Sigmoid colon (tissue), 7 donors: Measurements from ENCODE around the gene FCHO1. TPM values are rescaled to one million over a fixed set of nuclear protein-coding genes. Genes with fewer than 3 reads are reported as not detected.

ENCODE experiments used
- DNase-seq: peaks from one replicate; pipeline ENCODE4 v3.0.0-alpha.2; 2019
- H3K27ac ChIP-seq, 4 donors: fragments of 200-600 bp; sonication (generic); one replicate each; pipeline ENCODE4 v1.5.1; 2016 to 2019; ENCODE audit warnings: mild to moderate bottlenecking in 1 of 4
- H3K27me3 ChIP-seq, 3 donors: fragments of 200-600 bp; sonication (generic); one replicate each; pipeline ENCODE4 v1.5.1; 2019; ENCODE audit warnings: mild to moderate bottlenecking in 1 of 3
- H3K36me3 ChIP-seq, 4 donors: fragments of 200-600 bp; sonication (generic); one replicate each; pipeline ENCODE4 v1.5.1; 2016 to 2019
- H3K4me1 ChIP-seq, 4 donors: fragments of 200-600 bp; sonication (generic); one replicate each; pipeline ENCODE4 v1.5.1; 2017 to 2019
- H3K4me3 ChIP-seq, 4 donors: fragments of 200-600 bp; sonication (generic); one replicate each; pipeline ENCODE4 v1.5.1; 2017 to 2019; ENCODE audit warnings: mild to moderate bottlenecking in 2 of 4, moderate library complexity in 1 of 4
- H3K9me3 ChIP-seq, 4 donors: fragments of 200-600 bp in 3 of 4; sonication (generic) in 3 of 4; one replicate each; pipeline versions ENCODE4 v1.5.1 to v1.6.1; 2013 to 2019
- CTCF ChIP-seq, 4 experiments: fragments of 450-650 bp in 3 of 4; fragments of 200-600 bp in 1 of 4; IDR thresholded peaks; one replicate each; pipeline ENCODE4 v1.5.1; 2016 to 2019; ENCODE audit warnings: antibody characterized with exemption in 4 of 4, mild to moderate bottlenecking in 3 of 4, moderate library complexity in 2 of 4
- EP300 ChIP-seq, 4 donors: sonication (generic); formaldehyde crosslinking; IDR thresholded peaks; one replicate each; pipeline ENCODE4 v1.6.1; 2017; ENCODE audit warnings: antibody characterized with exemption in 4 of 4
- POLR2A ChIP-seq, 2 donors: fragments of 450-650 bp; IDR thresholded peaks; one replicate each; pipeline ENCODE4 v1.6.1; 2016; ENCODE audit warnings: antibody characterized with exemption in 2 of 2, mild to moderate bottlenecking in 2 of 2, moderate library complexity in 2 of 2
- POLR2AphosphoS5 ChIP-seq, 4 donors: sonication (generic); formaldehyde crosslinking; IDR thresholded peaks; one replicate each; pipeline ENCODE4 v1.6.1; 2017; ENCODE audit warnings: antibody characterized with exemption in 4 of 4
- WGBS, 2 donors: extraction: QIAGEN DNeasy Blood & Tissue Kit; methylation state at CpG; one replicate each; pipeline ENCODE4 v1.1.7; 2013; 5-methylcytosine and 5-hydroxymethylcytosine counted together
- intact Hi-C: fragments of 100-400 bp; cut with DNase I; formaldehyde crosslinking; loops from one replicate; pipeline ENCODE4 v1.15.1; 2023
- polyA plus RNA-seq, 3 donors: library from polyadenylated mRNA; stranded (reverse); fragments of 200-250 nt; gene quantifications; one replicate each; pipeline ENCODE4 v1.2.3, GENCODE V29; 2013
- total RNA-seq, 4 donors: library from RNA; depleted of rRNA; stranded (reverse); fragments of >200 nt; gene quantifications; one replicate each; pipeline ENCODE4 v1.1.0, GENCODE V29; 2016
- donor health status: healthy with polysubstance abuse.
- donor health status: Bipolar disorder and iron deficiency.
- donor health status: healthy.

The FCHO1 gene
- total and polyA plus RNA-seq, 7 donors = 1.2 to 14.4 (median 3.6) TPM

DNA sequence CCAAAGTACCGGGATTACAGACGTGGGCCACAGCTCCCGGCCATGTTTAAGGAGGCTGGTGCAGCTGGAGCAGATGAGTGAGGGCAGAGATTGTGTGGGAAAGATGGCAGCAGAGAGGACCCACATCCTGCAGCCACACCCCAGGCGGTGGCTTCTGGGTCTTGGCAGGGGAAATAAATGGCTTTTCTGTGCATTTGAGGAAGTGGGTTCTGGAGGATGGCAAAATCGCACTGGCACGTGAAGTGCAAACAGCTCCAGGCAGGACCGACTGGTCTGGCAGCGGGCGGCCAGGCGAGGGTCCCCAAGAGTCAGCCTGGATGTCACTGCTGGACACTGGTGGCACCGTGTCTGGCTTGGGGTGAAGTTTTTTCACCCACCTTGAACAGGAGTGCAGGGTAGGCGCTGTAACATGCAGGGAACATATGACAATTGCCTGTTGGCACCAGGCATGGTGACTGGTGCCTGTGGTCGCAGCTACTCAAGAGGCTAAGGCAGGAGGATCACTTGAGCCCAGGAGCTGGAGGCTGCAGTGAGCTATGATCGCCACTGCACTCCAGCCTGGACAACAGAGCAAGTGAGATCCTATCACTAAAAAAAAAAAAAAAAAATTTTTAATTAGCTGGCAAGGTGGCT is 52.1 kb downstream of the FCHO1 start:
- Histone ChIP-seq H3K4me1 (no peaks in the 10 kb centered on the region), H3K27ac (no peak overlapping the region), H3K4me3 (no peak overlapping the region), H3K27me3 (peaks cover 0 to 15% (median 4%) of the 10 kb centered on the region in 3 donors), H3K9me3 (no peaks in the 10 kb centered on the region), H3K36me3 (no peaks in the 10 kb centered on the region)
- DNase-seq = no peak
- intact Hi-C loops = no loop called here
- 44 to 61% methylated on average over 14 of the region's 14 CpGs for WGBS, 2 donors
- TF ChIP-seq EP300 (IDR thresholded peaks at IDR 0.05) = no peak
- no peak for TF ChIP-seq POLR2A (IDR thresholded peaks at IDR 0.05)
- no peak for TF ChIP-seq POLR2AphosphoS5 (IDR thresholded peaks at IDR 0.05)
- no peak for TF ChIP-seq CTCF (IDR thresholded peaks at IDR 0.05)

- Histone ChIP-seq H3K27me3 (peaks cover 0 to 12% (median 6%) of the 10 kb centered on the region in 3 donors), H3K27ac (no peak overlapping the region), H3K4me1 (no peaks in the 10 kb centered on the region), H3K9me3 (no peaks in the 10 kb centered on the region), H3K36me3 (no peaks in the 10 kb centered on the region), H3K4me3 (no peak overlapping the region)
- WGBS, 2 donors = 94% methylated on average over 4 of the region's 4 CpGs
- no peak for TF ChIP-seq CTCF (IDR thresholded peaks at IDR 0.05)
- no peak for TF ChIP-seq EP300 (IDR thresholded peaks at IDR 0.05)
- no peak for TF ChIP-seq POLR2A (IDR thresholded peaks at IDR 0.05)
- TF ChIP-seq POLR2AphosphoS5 (IDR thresholded peaks at IDR 0.05) = no peak
- DNase-seq = no peak
- intact Hi-C loops = no loop called here
Observed at GRCh38 chr19:17805427-17805826, 54.1 kb downstream of the FCHO1 start.

DNA sequence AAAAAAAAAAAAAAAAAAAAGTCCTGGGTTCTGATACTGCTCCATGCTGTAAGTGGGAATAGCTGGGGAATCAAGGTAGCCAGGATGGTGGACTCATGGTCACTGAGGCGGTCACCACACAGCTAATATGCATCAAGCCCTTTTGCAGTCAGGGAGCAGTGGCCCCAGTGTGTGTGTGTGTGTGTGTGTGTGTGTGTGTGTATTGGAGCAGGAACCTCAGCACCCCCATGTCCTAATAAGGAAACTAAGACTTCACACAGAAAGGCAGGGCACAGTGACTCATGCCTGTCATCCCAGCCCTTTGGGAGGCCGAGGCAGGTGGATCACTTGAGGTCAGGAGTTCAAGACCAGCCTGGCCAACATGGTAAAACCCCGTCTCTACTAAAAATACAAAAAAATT is 55.7 kb downstream of the FCHO1 start:
- TF ChIP-seq EP300 (IDR thresholded peaks at IDR 0.05) (no peak), CTCF (IDR thresholded peaks at IDR 0.05) (no peak), POLR2AphosphoS5 (IDR thresholded peaks at IDR 0.05) (no peak), POLR2A (IDR thresholded peaks at IDR 0.05) (no peak)
- no peak for DNase-seq
- intact Hi-C loops = no loop called here
- H3K27ac ChIP-seq = no peak overlapping the region
- no peaks in the 10 kb centered on the region for H3K36me3 ChIP-seq
- WGBS, 2 donors = 56 to 71% methylated on average over 3 of the region's 3 CpGs
- no peaks in the 10 kb centered on the region for H3K4me1 ChIP-seq
- no peak overlapping the region for H3K4me3 ChIP-seq
- H3K27me3 ChIP-seq = peaks cover 0 to 12% (median 6%) of the 10 kb centered on the region in 3 donors
- H3K9me3 ChIP-seq = no peaks in the 10 kb centered on the region

- no peaks in the 10 kb centered on the region for H3K9me3 ChIP-seq
- TF ChIP-seq POLR2AphosphoS5 (IDR thresholded peaks at IDR 0.05) (no peak), CTCF (IDR thresholded peaks at IDR 0.05) (no peak), EP300 (IDR thresholded peaks at IDR 0.05) (no peak)
- DNase-seq = no peak
- no peak overlapping the region for H3K27ac ChIP-seq
- H3K4me1 ChIP-seq = no peaks in the 10 kb centered on the region
- peaks cover 0 to 12% (median 6%) of the 10 kb centered on the region in 3 donors for H3K27me3 ChIP-seq
- intact Hi-C loops = no loop called here
- WGBS, 2 donors = 69 to 87% methylated on average over 38 of the region's 38 CpGs
- no peak overlapping the region for H3K4me3 ChIP-seq
- H3K36me3 ChIP-seq = no peaks in the 10 kb centered on the region
Observed at GRCh38 chr19:17807731-17808316, 56.5 kb downstream of the FCHO1 start.
